LNCAP (cell line): ENCODE results near the gene KIF15.

Source experiments
- TF ChIP-seq, protein P1 (sequence below): fragments of 450-650 bp; IDR thresholded peaks from 2 replicates; pipeline ENCODE4 v1.5.1; 2017; ENCODE audit warnings: mild to moderate bottlenecking

KIF15 gene

DNA sequence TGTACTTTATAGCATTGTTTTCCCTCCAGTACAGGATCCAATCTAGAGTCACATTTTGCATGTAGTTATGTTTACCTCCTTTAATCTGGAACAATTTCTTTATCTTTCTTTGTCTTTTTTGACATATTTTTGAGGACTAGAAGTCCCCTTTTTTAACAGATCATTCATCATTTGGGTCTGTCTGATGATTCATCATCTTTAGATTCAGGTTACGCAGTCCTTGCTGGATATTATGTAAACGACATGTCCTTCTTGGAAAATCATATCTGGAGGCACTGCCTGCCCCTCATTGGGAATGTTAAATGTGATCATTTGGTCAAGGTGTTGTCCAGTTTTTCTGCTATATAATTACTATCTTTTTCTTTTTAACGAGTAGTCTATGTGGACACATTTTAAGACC, 131.1 kb downstream of the KIF15 start:
- TF ChIP-seq, protein P1, sequence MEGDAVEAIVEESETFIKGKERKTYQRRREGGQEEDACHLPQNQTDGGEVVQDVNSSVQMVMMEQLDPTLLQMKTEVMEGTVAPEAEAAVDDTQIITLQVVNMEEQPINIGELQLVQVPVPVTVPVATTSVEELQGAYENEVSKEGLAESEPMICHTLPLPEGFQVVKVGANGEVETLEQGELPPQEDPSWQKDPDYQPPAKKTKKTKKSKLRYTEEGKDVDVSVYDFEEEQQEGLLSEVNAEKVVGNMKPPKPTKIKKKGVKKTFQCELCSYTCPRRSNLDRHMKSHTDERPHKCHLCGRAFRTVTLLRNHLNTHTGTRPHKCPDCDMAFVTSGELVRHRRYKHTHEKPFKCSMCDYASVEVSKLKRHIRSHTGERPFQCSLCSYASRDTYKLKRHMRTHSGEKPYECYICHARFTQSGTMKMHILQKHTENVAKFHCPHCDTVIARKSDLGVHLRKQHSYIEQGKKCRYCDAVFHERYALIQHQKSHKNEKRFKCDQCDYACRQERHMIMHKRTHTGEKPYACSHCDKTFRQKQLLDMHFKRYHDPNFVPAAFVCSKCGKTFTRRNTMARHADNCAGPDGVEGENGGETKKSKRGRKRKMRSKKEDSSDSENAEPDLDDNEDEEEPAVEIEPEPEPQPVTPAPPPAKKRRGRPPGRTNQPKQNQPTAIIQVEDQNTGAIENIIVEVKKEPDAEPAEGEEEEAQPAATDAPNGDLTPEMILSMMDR, result no peak

DNA sequence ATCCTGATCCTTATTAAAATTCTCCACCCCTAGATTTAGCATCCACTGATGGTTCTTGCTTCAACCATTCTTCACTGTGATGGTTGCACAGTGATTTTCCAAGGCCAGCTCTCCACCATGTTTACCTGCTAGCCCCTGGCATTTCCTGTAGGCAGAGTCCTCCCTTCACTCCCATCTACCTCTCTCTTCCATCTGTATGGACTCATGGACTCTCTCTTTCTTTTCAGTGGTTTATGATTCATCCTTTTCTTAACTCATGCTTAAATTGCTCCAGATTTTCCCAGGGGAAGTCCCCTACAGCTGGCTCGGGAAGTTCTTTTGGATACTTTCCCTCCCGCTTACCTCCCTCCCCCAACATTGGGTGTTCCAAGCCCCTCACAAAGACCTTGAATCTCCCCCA, 131.5 kb downstream of the KIF15 start:
- TF ChIP-seq, protein P1, result no peak

DNA sequence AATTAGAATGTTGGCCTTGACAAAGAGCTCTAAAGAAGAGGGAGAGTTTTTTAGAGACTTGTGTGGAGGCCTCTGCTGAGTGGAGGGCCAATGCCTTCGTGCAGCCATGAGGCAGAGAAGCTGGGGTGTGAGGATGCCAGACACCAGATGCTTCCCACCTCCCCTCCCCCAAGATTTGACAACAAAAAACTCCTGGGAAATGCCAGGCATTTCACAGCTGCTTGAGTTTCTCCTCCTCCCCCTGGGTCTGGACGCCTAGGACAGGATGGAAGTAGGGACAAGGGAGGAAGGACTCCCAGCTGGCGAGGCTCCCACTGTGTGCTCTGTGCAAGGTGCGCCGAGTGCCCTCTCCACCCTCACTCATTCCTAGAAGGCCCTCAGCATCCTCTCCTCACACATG, 132.9 kb downstream of the KIF15 start:
- TF ChIP-seq, protein P1, result no peak

DNA sequence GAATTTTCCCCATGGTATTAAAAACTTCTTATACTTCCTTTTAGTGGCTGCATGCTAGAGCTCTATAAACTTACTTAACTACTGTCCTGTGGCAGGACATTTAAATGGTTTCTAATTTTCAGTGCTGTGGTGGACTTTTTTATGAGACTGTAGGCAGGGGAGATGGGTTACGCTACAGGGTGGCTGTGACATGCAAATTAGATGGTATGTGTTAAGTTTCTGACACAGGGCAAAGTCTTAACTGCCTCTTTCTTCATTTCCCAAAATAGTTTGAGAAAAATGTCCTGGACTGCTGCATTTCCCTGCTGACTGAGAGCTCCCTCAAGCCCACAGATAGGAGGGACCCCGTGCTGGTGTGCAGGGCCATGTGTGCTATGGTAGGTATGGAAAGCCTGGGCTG, 134.8 kb downstream of the KIF15 start:
- TF ChIP-seq, protein P1, result no peak

DNA sequence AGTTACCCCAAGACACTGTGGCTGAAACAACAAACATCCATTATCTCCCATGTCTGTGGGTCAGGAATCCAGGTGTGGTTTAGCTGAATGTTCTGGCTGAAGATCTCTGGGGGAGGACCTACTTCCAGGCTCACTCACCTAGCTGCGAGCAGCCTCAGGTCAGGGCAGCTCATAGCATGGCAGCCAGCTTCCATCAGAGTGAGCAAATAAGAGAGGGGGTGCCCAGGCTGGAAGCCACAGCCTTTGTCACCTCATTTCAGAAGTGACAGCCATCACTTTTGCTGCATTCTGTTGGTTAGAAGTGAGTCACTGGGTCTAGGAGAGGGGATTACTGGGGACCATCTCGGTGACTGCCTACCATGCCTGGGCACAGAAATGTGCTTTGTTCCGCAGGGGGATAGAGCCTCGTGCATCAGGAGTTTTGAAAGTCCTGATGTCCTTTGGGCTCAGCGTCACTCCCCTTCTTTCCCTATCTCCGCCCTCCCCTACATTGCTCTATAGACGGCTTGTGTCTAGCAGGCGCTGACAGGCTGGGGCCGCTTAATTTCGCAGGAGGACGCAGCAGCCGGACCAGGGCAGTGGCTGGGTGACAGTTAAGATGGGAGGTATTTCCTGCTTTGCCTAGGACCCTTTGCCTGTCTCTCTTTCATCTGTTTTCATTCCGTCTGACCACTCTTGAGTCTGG, 138.2 kb downstream of the KIF15 start:
- TF ChIP-seq, protein P1, result no peak

DNA sequence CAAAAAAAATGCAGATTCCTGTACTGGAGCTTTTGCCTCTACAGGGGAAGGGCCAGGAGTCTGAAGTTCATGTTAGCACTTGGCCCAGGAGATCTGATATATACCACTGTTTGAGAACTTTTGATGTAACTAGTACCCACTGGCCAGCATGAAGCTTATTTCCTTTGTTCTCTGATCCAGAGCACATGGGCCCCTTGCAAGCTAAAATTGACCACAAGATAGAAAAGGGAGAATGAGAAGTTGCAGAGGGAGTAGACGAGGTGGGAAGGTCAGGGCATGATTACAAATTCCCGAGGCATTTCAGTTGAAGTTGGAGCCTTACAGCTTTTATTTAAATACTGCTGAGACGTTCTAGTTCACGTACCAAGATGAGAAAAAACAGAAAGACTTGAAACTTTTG, 141.0 kb downstream of the KIF15 start:
- TF ChIP-seq, protein P1, result no peak
